Mononuclear cell (primary cell): ENCODE data around the gene PNLIPRP1. TPM values are rescaled to one million over a fixed set of nuclear protein-coding genes. Genes with fewer than 3 reads are reported as not detected.

Experiments used
- H3K27me3 ChIP-seq: 2 replicates; pipeline ENCODE4 v1.6.0; 2011; ENCODE audit warnings: low read length, control low read depth; ENCODE audit not compliant: insufficient read depth
- H3K4me1 ChIP-seq: 2 replicates; pipeline ENCODE4 v1.5.1; 2011; ENCODE audit warnings: mild to moderate bottlenecking, low read length, control low read depth; ENCODE audit not compliant: insufficient read depth
- H3K4me3 ChIP-seq: 2 replicates; pipeline ENCODE4 v1.5.1; 2011; ENCODE audit warnings: mild to moderate bottlenecking, low read length, moderate library complexity
- H3K9me3 ChIP-seq: 2 replicates; pipeline ENCODE4 v1.5.1; 2011; ENCODE audit warnings: low read depth, mild to moderate bottlenecking, control low read depth, low read length
- total RNA-seq: library from RNA; depleted of rRNA; stranded (reverse); fragments of >200 nt; gene quantifications from one replicate; pipeline ENCODE4 v1.2.3, GENCODE V29; 2012

PNLIPRP1 gene
- total RNA-seq: not detected

GRCh38 chr10:116590590-116591444 is at the start of gene PNLIPRP1:
Gene PNLIPRP1 (plus strand): TSS chr10:116590959. CDS start chr10:116591130, 171 bp downstream.
- Histone ChIP-seq H3K27me3 (no peaks in the 10 kb centered on the region), H3K4me1 (no peaks in the 10 kb centered on the region), H3K4me3 (no peak within 1 kb of the TSS), H3K9me3 (no peaks in the 10 kb centered on the region)

GRCh38 chr10:116542007-116542677 is 48.6 kb upstream of the PNLIPRP1 start:
- H3K9me3 ChIP-seq: no peaks in the 10 kb centered on the region
- no peaks in the 10 kb centered on the region for H3K27me3 ChIP-seq
- no peak overlapping the region for H3K4me3 ChIP-seq
- no peaks in the 10 kb centered on the region for H3K4me1 ChIP-seq

- H3K4me1 ChIP-seq: no peaks in the 10 kb centered on the region
- no peaks in the 10 kb centered on the region for H3K27me3 ChIP-seq
- H3K4me3 ChIP-seq: no peak overlapping the region
- no peaks in the 10 kb centered on the region for H3K9me3 ChIP-seq
Observed at GRCh38 chr10:116545122-116545521, 45.6 kb upstream of the PNLIPRP1 start.

- Histone ChIP-seq H3K4me1 (no peaks in the 10 kb centered on the region), H3K9me3 (no peaks in the 10 kb centered on the region), H3K4me3 (no peak within 1 kb of the TSS), H3K27me3 (no peaks in the 10 kb centered on the region)
Observed at GRCh38 chr10:116545756-116546155, 45.0 kb upstream of the PNLIPRP1 start, which contains the start of gene PNLIP. Gene PNLIP (plus strand): TSS chr10:116545931. CDS start chr10:116546093, 162 bp downstream.

GRCh38 chr10:116548301-116548700 is 42.5 kb upstream of the PNLIPRP1 start:
- H3K27me3 ChIP-seq: no peaks in the 10 kb centered on the region
- no peak overlapping the region for H3K4me3 ChIP-seq
- H3K9me3 ChIP-seq: no peaks in the 10 kb centered on the region
- H3K4me1 ChIP-seq: no peaks in the 10 kb centered on the region

GRCh38 chr10:116553378-116553980 is 37.3 kb upstream of the PNLIPRP1 start:
- Histone ChIP-seq H3K4me1 (no peaks in the 10 kb centered on the region), H3K9me3 (no peaks in the 10 kb centered on the region), H3K4me3 (no peak overlapping the region), H3K27me3 (no peaks in the 10 kb centered on the region)

GRCh38 chr10:116554628-116555027 is 36.1 kb upstream of the PNLIPRP1 start:
- no peaks in the 10 kb centered on the region for H3K4me1 ChIP-seq
- H3K27me3 ChIP-seq: no peaks in the 10 kb centered on the region
- no peaks in the 10 kb centered on the region for H3K9me3 ChIP-seq
- H3K4me3 ChIP-seq: no peak overlapping the region

- Histone ChIP-seq H3K9me3 (no peaks in the 10 kb centered on the region), H3K4me3 (no peak overlapping the region), H3K27me3 (no peaks in the 10 kb centered on the region)
Observed at GRCh38 chr10:116555880-116556279, 34.9 kb upstream of the PNLIPRP1 start.

GRCh38 chr10:116557305-116557880 is 33.4 kb upstream of the PNLIPRP1 start:
- H3K9me3 ChIP-seq: no peaks in the 10 kb centered on the region
- H3K4me3 ChIP-seq: no peak overlapping the region
- no peaks in the 10 kb centered on the region for H3K27me3 ChIP-seq
- H3K4me1 ChIP-seq: no peaks in the 10 kb centered on the region

More at GRCh38 chr10:116555880-116556279, 34.9 kb upstream of the PNLIPRP1 start:
- no peaks in the 10 kb centered on the region for H3K4me1 ChIP-seq

GRCh38 chr10:116565534-116565933 is 25.2 kb upstream of the PNLIPRP1 start:
- H3K4me1 ChIP-seq: no peaks in the 10 kb centered on the region
- H3K27me3 ChIP-seq: no peaks in the 10 kb centered on the region
- H3K9me3 ChIP-seq: no peaks in the 10 kb centered on the region
- H3K4me3 ChIP-seq: no peak overlapping the region

GRCh38 chr10:116566932-116567331 is 23.8 kb upstream of the PNLIPRP1 start:
- no peaks in the 10 kb centered on the region for H3K4me1 ChIP-seq
- H3K27me3 ChIP-seq: no peaks in the 10 kb centered on the region
- no peaks in the 10 kb centered on the region for H3K9me3 ChIP-seq
- no peak overlapping the region for H3K4me3 ChIP-seq

GRCh38 chr10:116567335-116567734 is 23.4 kb upstream of the PNLIPRP1 start:
- H3K4me1 ChIP-seq: no peaks in the 10 kb centered on the region
- no peak overlapping the region for H3K4me3 ChIP-seq
- no peaks in the 10 kb centered on the region for H3K27me3 ChIP-seq
- no peaks in the 10 kb centered on the region for H3K9me3 ChIP-seq

- H3K4me1 ChIP-seq: no peaks in the 10 kb centered on the region
- no peaks in the 10 kb centered on the region for H3K27me3 ChIP-seq
- no peaks in the 10 kb centered on the region for H3K9me3 ChIP-seq
- H3K4me3 ChIP-seq: no peak overlapping the region
Observed at GRCh38 chr10:116574797-116575196, 16.0 kb upstream of the PNLIPRP1 start.

GRCh38 chr10:116587878-116588591 is 2.7 kb upstream of the PNLIPRP1 start:
- Histone ChIP-seq H3K4me3 (no peak overlapping the region), H3K27me3 (no peaks in the 10 kb centered on the region), H3K9me3 (no peaks in the 10 kb centered on the region), H3K4me1 (no peaks in the 10 kb centered on the region)
